HUES6 (cell line): ENCODE measurements around the gene STAB1.

Experiments
- H3K27ac ChIP-seq: 2 replicates; pipeline ENCODE4 v1.7.0; 2013; ENCODE audit warnings: low read depth, mild to moderate bottlenecking, low read length, inconsistent platforms
- H3K27me3 ChIP-seq: 2 replicates; pipeline ENCODE4 v1.6.1; 2013; ENCODE audit warnings: low read length; ENCODE audit not compliant: control insufficient read depth, insufficient read depth
- H3K36me3 ChIP-seq: 2 replicates; pipeline ENCODE4 v1.6.1; 2013; ENCODE audit warnings: low read length; ENCODE audit not compliant: control insufficient read depth, insufficient read depth
- H3K4me1 ChIP-seq: 2 replicates; pipeline ENCODE4 v1.6.1; 2013; ENCODE audit warnings: low read length; ENCODE audit not compliant: control insufficient read depth, insufficient read depth
- H3K4me3 ChIP-seq: 2 replicates; pipeline ENCODE4 v1.5.1; 2013; ENCODE audit warnings: low read depth, low read length
- H3K9ac ChIP-seq: one replicate; pipeline ENCODE4 v1.6.1; 2013; ENCODE audit warnings: mild to moderate bottlenecking, low read length
- H3K9me3 ChIP-seq: 2 replicates; pipeline ENCODE4 v1.6.1; 2013; ENCODE audit warnings: low read depth, low read length; ENCODE audit not compliant: control insufficient read depth, insufficient read depth

STAB1 gene

GRCh38 chr3:52515192-52515591 lies 20.1 kb downstream of the STAB1 start:
- H3K4me1 ChIP-seq: peaks cover 14% of the 10 kb centered on the region
- H3K9ac ChIP-seq: no peak overlapping the region
- H3K27ac ChIP-seq: no peak overlapping the region
- peaks cover 9% of the 10 kb centered on the region; the same call in 1 of the 2 replicates for H3K27me3 ChIP-seq
- H3K36me3 ChIP-seq: no peaks in the 10 kb centered on the region
- no peak overlapping the region for H3K4me3 ChIP-seq
- H3K9me3 ChIP-seq: no peaks in the 10 kb centered on the region

DNA sequence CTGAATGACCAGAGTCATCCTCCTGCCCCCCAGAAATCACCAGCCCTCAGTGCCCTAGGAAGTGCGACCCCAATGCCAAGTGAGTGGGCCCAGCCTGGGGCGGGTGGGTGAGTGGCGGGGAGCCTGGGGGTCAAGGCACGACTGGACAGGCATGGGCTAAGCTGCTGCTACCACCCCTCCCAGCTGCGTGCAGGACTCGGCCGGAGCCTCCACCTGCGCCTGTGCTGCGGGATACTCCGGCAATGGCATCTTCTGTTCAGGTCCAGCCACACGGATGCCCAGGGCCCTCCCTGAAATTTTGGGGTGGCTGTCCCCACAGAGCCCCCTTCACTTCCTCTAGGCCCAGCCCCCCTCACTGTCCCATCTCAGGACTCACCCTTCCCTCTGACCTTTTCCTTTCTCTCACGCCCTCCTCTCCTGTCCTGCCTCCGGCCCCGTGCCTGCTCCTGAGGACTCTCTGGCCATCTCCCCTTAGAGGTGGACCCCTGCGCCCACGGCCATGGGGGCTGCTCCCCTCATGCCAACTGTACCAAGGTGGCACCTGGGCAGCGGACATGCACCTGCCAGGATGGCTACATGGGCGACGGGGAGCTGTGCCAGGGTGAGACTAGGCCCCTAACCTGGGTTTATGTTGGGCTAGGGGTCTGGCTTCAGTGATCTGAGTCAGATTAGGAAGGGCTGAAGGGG lies 21.5 kb downstream of the STAB1 start:
- H3K27ac ChIP-seq: no peak overlapping the region
- no peaks in the 10 kb centered on the region for H3K9me3 ChIP-seq
- H3K4me1 ChIP-seq: peaks cover 14% of the 10 kb centered on the region
- no peak overlapping the region for H3K4me3 ChIP-seq
- peaks cover 9% of the 10 kb centered on the region; the same call in 1 of the 2 replicates for H3K27me3 ChIP-seq
- H3K9ac ChIP-seq: no peak overlapping the region
- H3K36me3 ChIP-seq: no peaks in the 10 kb centered on the region

DNA sequence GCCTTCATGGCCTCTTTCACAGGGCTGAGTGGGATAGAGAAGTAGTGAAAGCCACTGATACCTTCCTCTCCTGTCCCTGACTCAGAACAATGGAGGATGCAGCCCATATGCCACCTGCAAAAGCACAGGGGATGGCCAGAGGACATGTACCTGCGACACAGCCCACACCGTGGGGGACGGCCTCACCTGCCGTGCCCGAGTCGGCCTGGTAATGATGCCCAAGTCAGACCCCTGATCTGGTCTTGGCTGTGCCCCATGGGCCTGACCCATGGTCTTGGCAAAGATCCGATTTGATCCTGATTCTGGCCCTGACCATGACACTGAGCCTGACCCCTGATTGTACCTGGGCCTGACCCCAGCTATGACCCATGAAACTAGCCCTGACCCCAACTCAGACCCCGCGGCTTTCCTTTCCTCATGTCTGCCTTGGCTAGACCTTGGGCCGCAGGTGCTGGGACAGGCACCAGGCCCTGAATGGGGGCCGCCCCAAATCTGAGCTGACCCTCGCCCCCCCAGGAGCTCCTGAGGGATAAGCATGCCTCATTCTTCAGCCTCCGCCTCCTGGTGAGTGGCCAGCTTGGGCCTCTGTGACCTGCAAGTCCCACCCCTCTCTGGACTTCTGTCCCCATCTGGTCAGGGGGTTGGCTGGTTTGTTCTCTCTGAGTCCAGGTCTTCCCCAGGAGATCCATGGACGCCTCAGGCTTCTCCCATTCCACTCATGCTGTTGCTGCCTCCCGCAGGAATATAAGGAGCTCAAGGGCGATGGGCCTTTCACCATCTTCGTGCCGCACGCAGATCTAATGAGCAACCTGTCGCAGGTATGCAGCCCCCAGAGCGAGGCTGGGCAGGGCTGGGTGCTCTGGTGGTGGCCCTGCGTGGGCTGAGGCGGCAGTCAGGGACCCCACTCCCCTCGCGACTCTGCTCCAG lies 22.9 kb downstream of the STAB1 start:
- H3K9ac ChIP-seq: no peak overlapping the region
- 0 out of 2 replicates have a peak, but pooled peaks cover 7% of the 10 kb centered on the region for H3K36me3 ChIP-seq
- H3K4me3 ChIP-seq: peak overlapping the region; percentile 53
- no peak overlapping the region for H3K27ac ChIP-seq
- H3K9me3 ChIP-seq: no peaks in the 10 kb centered on the region
- H3K4me1 ChIP-seq: peaks cover 7% of the 10 kb centered on the region
- peaks cover 9% of the 10 kb centered on the region; the same call in 1 of the 2 replicates for H3K27me3 ChIP-seq

- Histone ChIP-seq H3K9me3 (no peaks in the 10 kb centered on the region), H3K9ac (no peak overlapping the region), H3K4me3 (peak overlapping the region; percentile 53), H3K4me1 (peaks cover 7% of the 10 kb centered on the region), H3K27me3 (peaks cover 9% of the 10 kb centered on the region; the same call in 1 of the 2 replicates), H3K27ac (no peak overlapping the region), H3K36me3 (peaks cover 15% of the 10 kb centered on the region)
Measured at GRCh38 chr3:52518723-52519444, 23.7 kb downstream of the STAB1 start.

DNA sequence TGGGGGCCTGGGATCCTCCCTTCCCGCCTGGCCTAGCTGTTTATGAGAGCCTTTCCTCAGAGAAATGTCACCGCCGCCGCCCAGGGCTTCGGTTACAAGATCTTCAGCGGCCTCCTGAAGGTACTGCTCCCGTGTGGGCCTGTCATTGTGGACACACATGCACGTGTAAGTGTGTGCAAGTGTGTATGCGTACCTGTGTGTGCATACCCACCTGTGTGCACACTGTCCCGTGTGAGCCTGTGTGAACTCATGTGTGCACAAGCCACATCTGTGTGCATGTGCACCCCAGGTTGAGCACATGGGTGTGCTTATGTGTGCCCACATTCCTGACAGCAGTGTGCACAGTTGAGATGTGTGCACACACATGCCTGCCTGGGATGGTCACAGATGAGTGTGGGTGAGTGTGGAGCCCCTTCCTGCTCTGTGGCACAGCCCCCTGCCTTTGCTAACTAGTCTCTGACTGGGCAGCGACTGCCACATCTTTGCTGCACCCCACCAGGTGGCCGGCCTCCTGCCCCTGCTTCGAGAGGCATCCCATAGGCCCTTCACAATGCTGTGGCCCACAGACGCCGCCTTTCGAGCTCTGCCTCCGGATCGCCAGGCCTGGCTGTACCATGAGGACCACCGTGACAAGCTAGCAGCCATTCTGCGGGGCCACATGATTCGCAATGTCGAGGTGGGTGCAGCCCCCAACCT lies 24.5 kb downstream of the STAB1 start:
- Histone ChIP-seq H3K9ac (no peak overlapping the region), H3K4me3 (peak overlapping the region; percentile 53), H3K36me3 (peaks cover 22% of the 10 kb centered on the region), H3K27ac (no peak overlapping the region), H3K27me3 (peaks cover 9% of the 10 kb centered on the region; the same call in 1 of the 2 replicates), H3K4me1 (peaks cover 7% of the 10 kb centered on the region), H3K9me3 (no peaks in the 10 kb centered on the region)

- Histone ChIP-seq H3K27me3 (peaks cover 9% of the 10 kb centered on the region; the same call in 1 of the 2 replicates), H3K36me3 (peaks cover 28% of the 10 kb centered on the region), H3K9me3 (no peaks in the 10 kb centered on the region), H3K4me3 (no peak overlapping the region), H3K27ac (no peak overlapping the region), H3K4me1 (peaks cover 7% of the 10 kb centered on the region), H3K9ac (no peak overlapping the region)
Measured at GRCh38 chr3:52520141-52520667, 25.1 kb downstream of the STAB1 start.

DNA sequence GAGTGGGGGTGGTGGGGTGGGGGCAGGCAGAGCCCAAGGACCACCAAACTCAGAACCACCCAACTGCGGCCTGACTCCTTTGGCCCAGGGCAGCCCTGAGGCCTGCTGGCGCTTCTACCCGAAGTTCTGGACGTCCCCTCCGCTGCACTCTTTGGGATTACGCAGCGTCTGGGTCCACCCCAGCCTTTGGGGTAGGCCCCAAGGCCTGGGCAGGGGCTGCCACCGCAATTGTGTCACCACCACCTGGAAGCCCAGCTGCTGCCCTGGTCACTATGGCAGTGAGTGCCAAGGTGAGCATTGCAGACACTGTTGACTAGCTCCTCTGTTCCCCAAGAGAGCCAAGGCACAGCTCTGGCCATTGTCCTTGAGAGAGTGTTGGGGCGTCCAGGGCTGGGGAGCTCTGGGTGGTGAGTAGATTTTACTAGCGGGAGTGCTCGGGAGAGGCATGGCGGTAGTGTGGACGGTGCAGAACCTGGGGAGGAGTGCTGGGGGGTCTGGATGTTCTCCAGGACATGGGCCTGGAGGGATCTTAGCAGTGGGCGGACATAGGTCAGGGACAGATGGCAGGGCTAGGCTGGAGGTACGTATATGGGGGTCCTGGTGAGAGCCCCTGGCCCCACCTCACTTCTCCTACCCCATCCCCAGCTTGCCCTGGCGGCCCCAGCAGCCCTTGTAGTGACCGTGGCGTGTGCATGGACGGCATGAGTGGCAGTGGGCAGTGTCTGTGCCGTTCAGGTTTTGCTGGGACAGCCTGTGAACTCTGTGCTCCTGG lies 25.8 kb downstream of the STAB1 start:
- no peaks in the 10 kb centered on the region for H3K9me3 ChIP-seq
- H3K4me1 ChIP-seq: peaks cover 7% of the 10 kb centered on the region
- H3K27me3 ChIP-seq: peaks cover 9% of the 10 kb centered on the region; the same call in 1 of the 2 replicates
- peaks cover 35% of the 10 kb centered on the region for H3K36me3 ChIP-seq
- H3K4me3 ChIP-seq: no peak overlapping the region
- H3K27ac ChIP-seq: no peak overlapping the region
- H3K9ac ChIP-seq: no peak overlapping the region

DNA sequence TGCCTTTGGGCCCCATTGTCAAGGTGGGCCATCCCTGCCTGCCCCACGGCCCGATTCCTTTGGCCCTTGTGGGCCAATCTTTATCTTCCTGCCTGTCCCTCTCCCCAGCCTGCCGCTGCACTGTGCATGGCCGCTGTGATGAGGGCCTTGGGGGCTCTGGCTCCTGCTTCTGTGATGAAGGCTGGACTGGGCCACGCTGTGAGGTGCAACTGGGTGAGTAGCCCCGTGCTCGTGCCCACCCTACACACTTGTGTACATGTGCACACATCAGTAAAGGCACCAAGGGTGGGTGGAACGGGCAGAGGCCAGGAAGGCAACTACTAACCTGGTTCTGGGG lies 26.3 kb downstream of the STAB1 start:
- H3K4me3 ChIP-seq: no peak overlapping the region
- H3K36me3 ChIP-seq: peaks cover 40% of the 10 kb centered on the region
- H3K4me1 ChIP-seq: peaks cover 7% of the 10 kb centered on the region
- H3K27me3 ChIP-seq: peaks cover 9% of the 10 kb centered on the region; the same call in 1 of the 2 replicates
- H3K9ac ChIP-seq: no peak overlapping the region
- no peak overlapping the region for H3K27ac ChIP-seq
- H3K9me3 ChIP-seq: no peaks in the 10 kb centered on the region

GRCh38 chr3:52521881-52522650 lies 26.9 kb downstream of the STAB1 start:
- peaks cover 9% of the 10 kb centered on the region; the same call in 1 of the 2 replicates for H3K27me3 ChIP-seq
- H3K9me3 ChIP-seq: no peaks in the 10 kb centered on the region
- H3K9ac ChIP-seq: no peak overlapping the region
- peaks cover 46% of the 10 kb centered on the region for H3K36me3 ChIP-seq
- H3K27ac ChIP-seq: no peak overlapping the region
- no peak overlapping the region for H3K4me3 ChIP-seq
- H3K4me1 ChIP-seq: peaks cover 7% of the 10 kb centered on the region
